EL (cell line): ENCODE data around the gene COX17.

Experiments
- DNase-seq: peaks from one replicate; pipeline ENCODE4 v3.0.0-alpha.2; 2016

COX17 gene

GRCh38 chr3:119673875-119674274, 3.3 kb downstream of the COX17 start:
- no peak for DNase-seq

- no peak for DNase-seq
Measured at GRCh38 chr3:119672776-119673175, 4.4 kb downstream of the COX17 start.

GRCh38 chr3:119669906-119670570, 7.2 kb downstream of the COX17 start:
- DNase-seq, result peak; percentile 44

- no peak for DNase-seq
Measured at GRCh38 chr3:119665954-119666559, 11.1 kb downstream of the COX17 start.

GRCh38 chr3:119664850-119665379, 12.3 kb downstream of the COX17 start:
- DNase-seq, result peak; percentile 55

GRCh38 chr3:119664370-119664769, 12.8 kb downstream of the COX17 start:
- DNase-seq, result peak; percentile 22

- DNase-seq, result peak; percentile 62
Measured at GRCh38 chr3:119663885-119664284, 13.3 kb downstream of the COX17 start.

GRCh38 chr3:119662604-119663373, 14.4 kb downstream of the COX17 start:
- DNase-seq, result peak; percentile 48

- no peak for DNase-seq
Measured at GRCh38 chr3:119660474-119661440, 16.4 kb downstream of the COX17 start, which contains the start of gene POPDC2. TSS of gene POPDC2 (minus strand) at chr3:119660589. CDS start at chr3:119660423, 166 bp downstream.

- DNase-seq, result no peak
Measured at GRCh38 chr3:119659606-119660291, 17.5 kb downstream of the COX17 start.

GRCh38 chr3:119658994-119659393, 18.2 kb downstream of the COX17 start:
- DNase-seq, result no peak

GRCh38 chr3:119657887-119658702, 19.1 kb downstream of the COX17 start:
- DNase-seq, result no peak

- DNase-seq, result no peak
Measured at GRCh38 chr3:119653876-119654275, 23.3 kb downstream of the COX17 start.

- no peak for DNase-seq
Measured at GRCh38 chr3:119652306-119653033, 24.7 kb downstream of the COX17 start.

GRCh38 chr3:119649761-119650160, 27.4 kb downstream of the COX17 start:
- no peak for DNase-seq

GRCh38 chr3:119647843-119648575, 29.2 kb downstream of the COX17 start:
- DNase-seq, result no peak

- DNase-seq, result no peak
Measured at GRCh38 chr3:119647171-119647570, 30.0 kb downstream of the COX17 start.

GRCh38 chr3:119645813-119646212, 31.4 kb downstream of the COX17 start:
- no peak for DNase-seq

GRCh38 chr3:119644481-119644880, 32.7 kb downstream of the COX17 start:
- no peak for DNase-seq
